ENCODE results near the gene MYD88.

Gene MYD88

GRCh38 chr3:38138349-38139190 lies at the start of gene MYD88:
MYD88 (plus strand) TSS chr3:38138661; CDS start chr3:38138701, 40 bp downstream.
- no CpG with 5 or more reads among the region's 65 CpGs for WGBS (ENCODE audit: insufficient coverage, insufficient read length)
- peaks cover 4% of the 10 kb centered on the region; the same call in 1 of the 2 replicates for H3K4me1 ChIP-seq (ENCODE audit: control insufficient read depth, insufficient read depth, low read length)
- DNase-seq (ENCODE audit: low read depth, low spot score): no peak
- peaks cover 6% of the 10 kb centered on the region for H3K36me3 ChIP-seq (ENCODE audit: control insufficient read depth, insufficient read depth, low read length)
- peak within 1 kb of the TSS; percentile 76 for H3K4me3 ChIP-seq (ENCODE audit: low read length)
- H3K27me3 ChIP-seq (ENCODE audit: control insufficient read depth, insufficient read depth, low read length): no peaks in the 10 kb centered on the region
- H3K27ac ChIP-seq (ENCODE audit: low read length): no peak within 1 kb of the TSS
- H3K9me3 ChIP-seq (ENCODE audit: control insufficient read depth, insufficient read depth, low read length): no peaks in the 10 kb centered on the region

GRCh38 chr3:38089163-38089562 lies 49.3 kb upstream of the MYD88 start:
- no peak for DNase-seq (ENCODE audit: low read depth, low spot score)
- no peaks in the 10 kb centered on the region for H3K27me3 ChIP-seq (ENCODE audit: control insufficient read depth, insufficient read depth, low read length)
- WGBS (ENCODE audit: insufficient coverage, insufficient read length): no CpG with 5 or more reads among the region's 2 CpGs
- H3K4me3 ChIP-seq (ENCODE audit: low read length): no peak overlapping the region
- H3K36me3 ChIP-seq (ENCODE audit: control insufficient read depth, insufficient read depth, low read length): no peaks in the 10 kb centered on the region
- H3K4me1 ChIP-seq (ENCODE audit: control insufficient read depth, insufficient read depth, low read length): no peaks in the 10 kb centered on the region
- H3K27ac ChIP-seq (ENCODE audit: low read length): no peak overlapping the region
- peaks cover 2% of the 10 kb centered on the region for H3K9me3 ChIP-seq (ENCODE audit: control insufficient read depth, insufficient read depth, low read length)

- no CpG with 5 or more reads among the region's 3 CpGs for WGBS (ENCODE audit: insufficient coverage, insufficient read length)
- DNase-seq (ENCODE audit: low read depth, low spot score): no peak
Observed at GRCh38 chr3:38090453-38090852, 48.0 kb upstream of the MYD88 start.

GRCh38 chr3:38094999-38095398 lies 43.5 kb upstream of the MYD88 start:
- WGBS (ENCODE audit: insufficient coverage, insufficient read length): no CpG with 5 or more reads among the region's 3 CpGs
- no peak overlapping the region for H3K4me3 ChIP-seq (ENCODE audit: low read length)
- no peak overlapping the region for H3K27ac ChIP-seq (ENCODE audit: low read length)
- no peaks in the 10 kb centered on the region; the same call in 1 of the 2 replicates for H3K9me3 ChIP-seq (ENCODE audit: control insufficient read depth, insufficient read depth, low read length)
- no peak for DNase-seq (ENCODE audit: low read depth, low spot score)
- H3K27me3 ChIP-seq (ENCODE audit: control insufficient read depth, insufficient read depth, low read length): no peaks in the 10 kb centered on the region
- 0 out of 2 replicates have a peak, but pooled peaks cover 2% of the 10 kb centered on the region for H3K4me1 ChIP-seq (ENCODE audit: control insufficient read depth, insufficient read depth, low read length)
- H3K36me3 ChIP-seq (ENCODE audit: control insufficient read depth, insufficient read depth, low read length): no peaks in the 10 kb centered on the region

More at GRCh38 chr3:38090453-38090852, 48.0 kb upstream of the MYD88 start:
- Histone ChIP-seq H3K36me3 (ENCODE audit: control insufficient read depth, insufficient read depth, low read length) (no peaks in the 10 kb centered on the region), H3K9me3 (ENCODE audit: control insufficient read depth, insufficient read depth, low read length) (no peaks in the 10 kb centered on the region; the same call in 1 of the 2 replicates), H3K4me1 (ENCODE audit: control insufficient read depth, insufficient read depth, low read length) (no peaks in the 10 kb centered on the region), H3K27ac (ENCODE audit: low read length) (no peak overlapping the region), H3K4me3 (ENCODE audit: low read length) (no peak overlapping the region), H3K27me3 (ENCODE audit: control insufficient read depth, insufficient read depth, low read length) (no peaks in the 10 kb centered on the region)

GRCh38 chr3:38095669-38096483 lies 42.6 kb upstream of the MYD88 start:
- Histone ChIP-seq H3K27ac (ENCODE audit: low read length) (no peak overlapping the region), H3K27me3 (ENCODE audit: control insufficient read depth, insufficient read depth, low read length) (no peaks in the 10 kb centered on the region), H3K9me3 (ENCODE audit: control insufficient read depth, insufficient read depth, low read length) (no peaks in the 10 kb centered on the region; the same call in 1 of the 2 replicates), H3K36me3 (ENCODE audit: control insufficient read depth, insufficient read depth, low read length) (no peaks in the 10 kb centered on the region), H3K4me3 (ENCODE audit: low read length) (no peak overlapping the region), H3K4me1 (ENCODE audit: control insufficient read depth, insufficient read depth, low read length) (0 out of 2 replicates have a peak, but pooled peaks cover 3% of the 10 kb centered on the region)
- WGBS (ENCODE audit: insufficient coverage, insufficient read length): no CpG with 5 or more reads among the region's 6 CpGs
- DNase-seq (ENCODE audit: low read depth, low spot score): no peak

- H3K36me3 ChIP-seq (ENCODE audit: control insufficient read depth, insufficient read depth, low read length): no peaks in the 10 kb centered on the region
- no peak for DNase-seq (ENCODE audit: low read depth, low spot score)
- no peaks in the 10 kb centered on the region; the same call in 1 of the 2 replicates for H3K9me3 ChIP-seq (ENCODE audit: control insufficient read depth, insufficient read depth, low read length)
- H3K27ac ChIP-seq (ENCODE audit: low read length): no peak overlapping the region
- H3K4me1 ChIP-seq (ENCODE audit: control insufficient read depth, insufficient read depth, low read length): 0 out of 2 replicates have a peak, but pooled peaks cover 3% of the 10 kb centered on the region
- no CpG with 5 or more reads among the region's 19 CpGs for WGBS (ENCODE audit: insufficient coverage, insufficient read length)
- H3K27me3 ChIP-seq (ENCODE audit: control insufficient read depth, insufficient read depth, low read length): no peaks in the 10 kb centered on the region
- no peak overlapping the region for H3K4me3 ChIP-seq (ENCODE audit: low read length)
Observed at GRCh38 chr3:38097446-38098375, 40.8 kb upstream of the MYD88 start.

- DNase-seq (ENCODE audit: low read depth, low spot score): no peak
- H3K27ac ChIP-seq (ENCODE audit: low read length): no peak overlapping the region
- H3K4me3 ChIP-seq (ENCODE audit: low read length): no peak overlapping the region
- no peaks in the 10 kb centered on the region for H3K27me3 ChIP-seq (ENCODE audit: control insufficient read depth, insufficient read depth, low read length)
- H3K4me1 ChIP-seq (ENCODE audit: control insufficient read depth, insufficient read depth, low read length): 0 out of 2 replicates have a peak, but pooled peaks cover 3% of the 10 kb centered on the region
- no CpG with 5 or more reads among the region's 9 CpGs for WGBS (ENCODE audit: insufficient coverage, insufficient read length)
- H3K9me3 ChIP-seq (ENCODE audit: control insufficient read depth, insufficient read depth, low read length): no peaks in the 10 kb centered on the region; the same call in 1 of the 2 replicates
- no peaks in the 10 kb centered on the region for H3K36me3 ChIP-seq (ENCODE audit: control insufficient read depth, insufficient read depth, low read length)
Observed at GRCh38 chr3:38098376-38098723, 40.1 kb upstream of the MYD88 start.

GRCh38 chr3:38099518-38099917 lies 38.9 kb upstream of the MYD88 start:
- H3K36me3 ChIP-seq (ENCODE audit: control insufficient read depth, insufficient read depth, low read length): no peaks in the 10 kb centered on the region
- DNase-seq (ENCODE audit: low read depth, low spot score): no peak
- H3K27me3 ChIP-seq (ENCODE audit: control insufficient read depth, insufficient read depth, low read length): no peaks in the 10 kb centered on the region
- no peaks in the 10 kb centered on the region; the same call in 1 of the 2 replicates for H3K9me3 ChIP-seq (ENCODE audit: control insufficient read depth, insufficient read depth, low read length)
- 0 out of 2 replicates have a peak, but pooled peaks cover 3% of the 10 kb centered on the region for H3K4me1 ChIP-seq (ENCODE audit: control insufficient read depth, insufficient read depth, low read length)
- H3K27ac ChIP-seq (ENCODE audit: low read length): no peak overlapping the region
- no peak overlapping the region for H3K4me3 ChIP-seq (ENCODE audit: low read length)
- no CpG with 5 or more reads among the region's 5 CpGs for WGBS (ENCODE audit: insufficient coverage, insufficient read length)

GRCh38 chr3:38100498-38100897 lies 38.0 kb upstream of the MYD88 start:
- DNase-seq (ENCODE audit: low read depth, low spot score): no peak
- no CpG with 5 or more reads among the region's 3 CpGs for WGBS (ENCODE audit: insufficient coverage, insufficient read length)
- no peaks in the 10 kb centered on the region for H3K36me3 ChIP-seq (ENCODE audit: control insufficient read depth, insufficient read depth, low read length)
- no peaks in the 10 kb centered on the region for H3K27me3 ChIP-seq (ENCODE audit: control insufficient read depth, insufficient read depth, low read length)
- H3K27ac ChIP-seq (ENCODE audit: low read length): no peak overlapping the region
- no peak overlapping the region for H3K4me3 ChIP-seq (ENCODE audit: low read length)
- 0 out of 2 replicates have a peak, but pooled peaks cover 3% of the 10 kb centered on the region for H3K4me1 ChIP-seq (ENCODE audit: control insufficient read depth, insufficient read depth, low read length)
- H3K9me3 ChIP-seq (ENCODE audit: control insufficient read depth, insufficient read depth, low read length): no peaks in the 10 kb centered on the region

Measured in iPS DF 6.9 (cell line).